Uterus (tissue), 2 donors: Measurements from ENCODE around the gene TAF15.

Experiments used
- POLR2A ChIP-seq, 2 donors: fragments of 450-650 bp; IDR thresholded peaks; one replicate each; pipeline ENCODE4 v1.6.1; 2016; ENCODE audit warnings: antibody characterized with exemption in 2 of 2, mild to moderate bottlenecking in 1 of 2, moderate library complexity in 1 of 2
- TF ChIP-seq, protein P1 (sequence below), 4 experiments: fragments of 200-600 bp in 2 of 4; fragments of 450-650 bp in 2 of 4; sonication (generic) in 2 of 4; IDR thresholded peaks; one replicate each; pipeline ENCODE4 v1.5.1; 2016 to 2019; ENCODE audit warnings: antibody characterized with exemption in 4 of 4, mild to moderate bottlenecking in 2 of 4, moderate library complexity in 1 of 4

DNA sequence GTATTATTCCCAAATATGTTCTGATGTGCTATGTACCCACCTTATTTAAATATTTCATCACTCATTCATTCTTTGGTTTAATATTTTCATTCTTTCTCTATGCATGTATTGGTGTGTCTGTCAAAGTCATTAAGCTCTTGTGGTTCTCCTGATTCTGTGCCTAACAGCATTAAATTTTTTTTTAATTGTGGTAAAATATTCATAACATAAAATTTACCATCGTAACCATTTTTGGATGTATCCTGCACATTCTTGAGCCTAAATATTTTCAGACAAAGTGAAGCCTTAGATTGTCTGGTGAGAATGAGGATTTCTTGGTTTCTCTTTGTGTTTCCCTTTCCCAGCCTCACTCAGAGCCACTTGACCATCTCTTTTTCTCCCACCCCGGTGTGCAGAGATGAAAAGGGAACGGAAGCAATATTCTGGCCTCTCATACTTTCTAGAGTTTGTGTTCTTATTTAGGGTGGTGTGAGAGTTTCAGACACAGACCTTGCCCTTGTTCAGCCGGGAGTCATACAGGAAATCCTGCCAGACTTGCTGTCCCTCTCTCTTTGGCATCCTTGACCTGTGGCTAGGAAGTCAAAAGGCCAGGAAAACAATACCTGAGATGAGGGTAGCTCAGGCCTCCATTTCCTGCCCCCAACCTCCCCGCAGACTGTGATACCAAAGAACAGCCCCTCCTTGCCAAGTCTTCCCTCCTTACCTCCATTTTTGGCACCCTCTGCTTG is 66.0 kb downstream of the TAF15 start:
- TF ChIP-seq, protein P1, sequence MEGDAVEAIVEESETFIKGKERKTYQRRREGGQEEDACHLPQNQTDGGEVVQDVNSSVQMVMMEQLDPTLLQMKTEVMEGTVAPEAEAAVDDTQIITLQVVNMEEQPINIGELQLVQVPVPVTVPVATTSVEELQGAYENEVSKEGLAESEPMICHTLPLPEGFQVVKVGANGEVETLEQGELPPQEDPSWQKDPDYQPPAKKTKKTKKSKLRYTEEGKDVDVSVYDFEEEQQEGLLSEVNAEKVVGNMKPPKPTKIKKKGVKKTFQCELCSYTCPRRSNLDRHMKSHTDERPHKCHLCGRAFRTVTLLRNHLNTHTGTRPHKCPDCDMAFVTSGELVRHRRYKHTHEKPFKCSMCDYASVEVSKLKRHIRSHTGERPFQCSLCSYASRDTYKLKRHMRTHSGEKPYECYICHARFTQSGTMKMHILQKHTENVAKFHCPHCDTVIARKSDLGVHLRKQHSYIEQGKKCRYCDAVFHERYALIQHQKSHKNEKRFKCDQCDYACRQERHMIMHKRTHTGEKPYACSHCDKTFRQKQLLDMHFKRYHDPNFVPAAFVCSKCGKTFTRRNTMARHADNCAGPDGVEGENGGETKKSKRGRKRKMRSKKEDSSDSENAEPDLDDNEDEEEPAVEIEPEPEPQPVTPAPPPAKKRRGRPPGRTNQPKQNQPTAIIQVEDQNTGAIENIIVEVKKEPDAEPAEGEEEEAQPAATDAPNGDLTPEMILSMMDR (IDR thresholded peaks at IDR 0.05) = no peak
- TF ChIP-seq POLR2A (IDR thresholded peaks at IDR 0.05) = no peak
